ENCODE data around the gene DSE.

Gene DSE

DNA sequence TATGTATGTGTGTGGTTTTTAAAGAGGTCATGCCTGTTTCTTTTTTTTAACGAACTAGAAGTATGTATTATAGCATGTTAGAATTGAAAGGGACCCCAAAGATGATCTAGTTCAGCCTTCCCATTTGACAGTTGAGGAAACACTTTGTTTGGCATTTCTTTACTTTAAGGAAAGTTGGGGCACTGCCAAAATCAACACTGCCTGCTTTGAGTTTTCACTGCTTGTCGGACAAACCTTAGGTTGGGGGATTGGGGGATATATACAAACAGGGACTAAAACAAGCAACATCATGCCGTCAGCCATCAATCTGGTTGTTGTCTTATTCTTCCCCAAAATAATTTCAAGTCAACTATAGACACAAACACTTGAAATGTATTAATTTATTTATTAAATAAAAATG lies 76.3 kb downstream of the DSE start:
- no peak for DNase-seq (ENCODE audit: low spot score)

DNA sequence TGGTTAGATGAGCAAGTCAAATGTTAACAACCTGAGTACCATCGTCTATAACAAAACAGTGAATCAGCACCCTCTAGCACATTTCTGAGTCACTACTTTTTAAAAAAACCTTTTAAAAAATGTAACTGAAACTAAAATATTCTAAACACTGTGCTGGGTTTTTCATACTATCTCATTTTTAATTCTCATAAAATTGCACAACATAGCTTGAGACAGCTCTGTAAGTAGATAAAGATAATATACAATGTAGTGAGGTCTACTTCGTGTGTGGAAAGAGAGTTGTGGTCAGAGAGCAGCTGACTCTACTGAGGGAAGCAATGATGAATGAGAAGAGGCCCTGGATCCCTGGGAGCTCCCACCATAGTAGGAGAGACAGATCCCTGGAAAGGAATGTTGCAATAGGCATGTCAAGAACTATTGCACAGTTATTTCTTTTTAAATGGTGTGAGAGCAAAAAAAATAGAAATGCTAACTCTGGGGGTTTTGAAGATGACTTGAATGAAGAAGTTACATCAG lies 76.8 kb downstream of the DSE start:
- no peak for DNase-seq (ENCODE audit: low spot score)

DNA sequence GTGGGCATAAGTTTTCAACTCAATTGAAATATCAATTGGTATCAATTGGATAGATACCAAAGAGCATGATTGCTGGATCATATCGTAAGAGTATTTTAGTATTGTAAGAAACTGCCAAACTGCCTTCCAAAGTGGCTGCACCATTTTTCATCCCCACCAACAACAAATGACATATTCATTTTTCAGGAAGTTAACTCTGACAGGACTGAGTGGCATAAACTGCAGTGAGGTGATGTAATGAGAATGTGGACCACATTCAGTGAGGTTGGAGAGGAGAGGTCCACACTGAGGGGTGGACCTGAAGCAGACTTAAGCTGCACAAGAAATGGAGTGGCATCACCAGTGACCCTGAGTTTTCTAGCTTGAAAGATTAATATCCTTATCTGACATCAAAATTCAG lies 78.8 kb downstream of the DSE start:
- DNase-seq (ENCODE audit: low spot score), result no peak

GRCh38 chr6:116450185-116450710 lies 79.5 kb downstream of the DSE start:
- DNase-seq (ENCODE audit: low spot score), result no peak

DNA sequence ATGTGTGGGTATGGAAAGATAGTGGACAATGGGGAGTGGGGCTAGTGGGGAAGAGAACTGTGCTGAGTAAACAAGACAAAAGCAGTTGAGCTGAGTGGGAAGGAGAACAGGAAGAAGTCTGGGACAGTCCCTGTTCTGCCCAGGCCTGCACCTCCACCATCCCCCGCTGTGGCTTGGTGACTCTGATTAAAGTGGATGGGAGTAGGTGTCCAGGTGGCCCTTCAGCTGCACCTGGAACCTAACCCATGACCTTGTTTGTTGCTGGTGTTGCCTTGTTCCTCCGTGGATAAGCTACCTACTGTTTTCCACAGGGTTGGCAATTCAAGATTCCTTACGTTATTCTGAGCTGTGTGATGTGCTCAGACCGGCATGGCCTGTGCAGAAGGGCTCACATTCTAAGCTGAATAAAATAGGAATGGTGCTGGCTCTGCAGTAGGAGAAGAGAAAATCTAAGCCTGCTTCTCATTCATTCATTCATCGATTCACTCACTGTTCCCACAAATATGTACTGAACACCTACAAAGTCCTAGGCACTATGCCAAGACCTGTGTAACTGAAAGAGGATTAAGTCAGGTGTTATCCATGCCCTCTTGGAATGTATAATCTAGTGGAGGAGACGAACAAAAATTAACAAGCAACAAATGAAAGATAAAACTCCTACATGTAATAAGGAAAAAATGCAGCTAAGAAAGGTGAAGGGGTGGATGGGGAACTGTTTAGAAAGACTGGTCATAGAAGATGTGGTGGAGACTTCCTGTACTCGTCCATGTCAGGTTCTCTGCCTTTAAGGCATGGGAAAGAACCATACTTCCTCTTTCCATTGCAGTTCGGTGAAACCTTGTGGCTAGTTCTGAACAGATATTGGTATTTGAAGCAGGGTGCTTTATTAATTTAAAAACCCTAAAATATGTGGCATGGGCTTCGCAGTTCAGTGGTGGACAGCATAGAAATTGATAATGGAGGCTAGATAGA lies 80.3 kb downstream of the DSE start:
- no peak for DNase-seq (ENCODE audit: low spot score)

DNA sequence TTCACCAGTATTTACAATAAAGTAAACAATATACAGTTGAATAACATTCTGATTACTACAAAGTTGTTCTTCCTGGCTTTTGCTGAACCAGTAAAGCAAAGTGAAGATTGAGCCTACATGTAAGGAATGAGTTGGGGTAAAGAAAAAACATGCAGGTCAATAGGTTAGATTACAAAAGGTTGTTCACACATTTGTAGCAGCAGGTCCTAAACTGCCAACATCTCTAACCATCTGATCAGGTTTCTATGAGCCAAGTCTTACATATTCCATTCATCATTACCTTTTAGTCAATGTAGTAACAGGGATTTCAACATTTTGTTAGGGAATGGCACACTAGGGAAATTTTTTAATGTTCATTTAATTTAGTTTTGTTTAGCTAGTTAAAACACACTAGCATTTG lies 81.2 kb downstream of the DSE start:
- DNase-seq (ENCODE audit: low spot score), result no peak

- DNase-seq (ENCODE audit: low spot score), result no peak
Observed at GRCh38 chr6:116452531-116452930, 81.8 kb downstream of the DSE start.

DNA sequence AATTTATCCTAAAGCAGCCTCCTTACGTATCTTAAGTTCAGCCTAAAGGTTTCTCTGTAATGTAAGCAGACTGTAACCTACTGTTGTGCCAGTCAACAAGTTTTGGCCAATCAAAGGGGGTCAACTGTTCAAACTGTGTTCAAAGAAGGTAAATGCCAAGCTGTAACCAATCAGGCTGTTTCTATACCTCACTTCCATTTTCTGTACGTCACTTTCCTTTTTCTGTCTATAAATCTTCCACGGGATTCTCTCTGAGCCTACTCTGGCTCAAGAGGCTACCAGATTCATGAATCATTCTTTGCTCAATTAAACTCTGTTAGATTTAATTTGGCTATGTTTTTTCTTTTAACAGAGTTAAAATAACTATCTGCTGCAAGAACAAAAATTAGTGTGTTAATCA lies 85.4 kb downstream of the DSE start:
- DNase-seq (ENCODE audit: low spot score), result no peak

DNA sequence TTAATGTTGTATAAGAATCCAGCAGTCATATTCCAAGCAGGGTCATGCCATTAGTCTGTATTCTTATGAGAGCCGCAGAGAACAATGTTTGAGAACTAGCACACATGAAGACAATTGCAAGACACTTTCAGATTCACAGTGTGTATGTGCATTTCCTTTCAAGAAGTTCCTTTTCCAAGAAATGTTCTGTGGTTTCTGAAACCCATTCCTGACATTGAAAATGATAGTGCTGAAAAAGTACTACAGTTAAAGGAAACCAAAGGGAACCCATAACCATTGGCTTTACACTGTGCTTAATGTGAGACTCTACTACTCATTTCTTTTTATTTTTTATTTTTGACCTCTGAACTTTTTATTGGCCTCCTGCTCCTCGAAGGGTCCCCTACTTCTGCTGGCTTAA lies 86.2 kb downstream of the DSE start:
- DNase-seq (ENCODE audit: low spot score), result no peak

DNA sequence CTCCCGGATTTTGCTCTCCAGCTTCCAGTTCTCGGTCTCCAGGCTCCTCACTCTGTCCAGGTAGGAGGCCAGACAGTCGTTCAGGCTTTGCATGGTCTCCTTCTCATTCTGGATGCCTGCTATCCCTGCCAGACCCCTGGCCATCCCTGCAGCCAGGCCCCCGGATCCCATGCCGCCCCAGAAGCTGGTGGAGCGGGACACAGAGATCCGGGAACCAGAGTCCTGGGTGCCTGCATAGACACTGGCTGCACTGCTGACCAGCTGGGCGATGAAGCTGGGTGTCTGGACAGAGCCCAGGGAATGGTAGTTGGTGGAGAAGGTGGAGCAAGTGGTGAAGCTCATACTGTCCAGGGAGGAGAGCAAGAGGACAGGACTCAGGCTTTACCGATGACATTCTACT lies 87.5 kb downstream of the DSE start:
- DNase-seq (ENCODE audit: low spot score), result no peak

GRCh38 chr6:116459927-116460326 lies 89.2 kb downstream of the DSE start:
- DNase-seq (ENCODE audit: low spot score), result no peak

DNA sequence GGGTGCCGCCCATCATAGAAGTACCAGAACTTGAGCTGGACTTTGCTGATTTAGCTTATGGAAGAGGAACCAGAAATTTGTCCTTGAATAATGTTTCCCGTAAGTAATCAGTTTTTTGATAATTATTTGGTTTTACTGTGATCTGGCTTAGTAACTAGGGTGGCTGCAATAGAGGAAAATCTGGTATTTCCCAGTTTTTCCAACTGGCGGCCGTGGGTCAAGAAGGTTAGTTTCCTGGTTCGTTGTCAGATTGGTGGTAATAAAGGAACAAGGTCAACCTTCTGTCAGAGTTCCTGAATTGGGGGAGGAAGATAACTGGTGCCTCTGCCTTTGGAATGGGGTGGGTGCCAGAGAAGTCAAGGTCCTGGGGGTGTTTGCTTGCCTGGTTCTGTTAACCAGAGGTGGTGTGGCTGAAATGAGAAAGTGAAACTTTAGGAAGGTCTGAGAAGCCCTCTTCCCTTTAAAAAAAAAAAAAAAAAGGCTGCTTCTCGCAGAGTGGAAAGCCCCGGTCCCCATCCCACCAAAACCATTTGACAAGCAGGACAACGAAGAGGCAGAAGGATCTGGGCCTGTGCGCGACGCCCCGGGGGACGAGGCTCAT lies 90.7 kb downstream of the DSE start, which contains the start of gene CALHM6:
TSS of gene CALHM6 (plus strand) at position 45 of the 601 bp plus-strand sequence. CDS start at position 600, 555 bp downstream.
- no peak for DNase-seq (ENCODE audit: low spot score)

GRCh38 chr6:116461932-116462885 lies 91.5 kb downstream of the DSE start:
- DNase-seq (ENCODE audit: low spot score), result no peak

- DNase-seq (ENCODE audit: low spot score), result no peak
Observed at GRCh38 chr6:116463301-116463700, 92.6 kb downstream of the DSE start.

- no peak for DNase-seq (ENCODE audit: low spot score)
Observed at GRCh38 chr6:116465246-116465645, 94.5 kb downstream of the DSE start.

DNA sequence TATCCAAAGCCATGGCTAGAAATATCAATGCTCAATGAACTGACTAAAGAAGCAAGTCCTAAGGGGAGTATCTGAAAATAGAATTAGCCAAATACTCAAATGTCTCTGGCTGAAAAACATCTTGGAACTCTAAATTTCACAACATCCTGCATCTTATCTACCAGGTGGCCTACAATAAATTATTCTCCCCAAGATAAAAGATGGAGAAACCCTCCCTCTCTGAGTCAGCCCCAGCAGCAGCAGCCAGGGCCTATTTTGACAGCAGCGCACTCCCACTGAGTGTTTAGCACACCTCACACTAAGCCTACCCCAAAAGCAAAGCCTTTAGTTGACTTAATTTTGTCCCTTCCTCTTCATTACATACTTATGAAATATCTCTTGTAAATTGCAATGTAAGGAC lies 96.3 kb downstream of the DSE start:
- DNase-seq (ENCODE audit: low spot score), result no peak

GRCh38 chr6:116467514-116467913 lies 96.8 kb downstream of the DSE start:
- DNase-seq (ENCODE audit: low spot score), result no peak

DNA sequence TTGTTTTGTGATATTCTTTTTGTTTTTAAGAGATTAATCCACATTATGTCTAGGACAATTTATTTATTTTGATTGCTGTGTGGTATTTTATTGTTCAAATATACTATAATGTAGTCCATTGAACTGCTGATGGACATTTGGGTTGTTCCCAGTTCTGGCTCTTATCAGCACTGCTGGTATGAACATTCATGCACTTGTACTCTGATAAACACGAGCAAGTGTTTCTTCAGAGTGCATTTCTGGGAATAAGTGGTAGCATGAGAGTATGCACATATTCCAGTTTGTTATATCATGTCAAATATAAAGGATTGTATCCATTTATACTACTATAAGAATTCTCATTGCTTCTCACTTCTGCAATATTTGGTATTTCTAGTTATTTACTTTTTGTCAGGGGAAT lies 97.5 kb downstream of the DSE start:
- no peak for DNase-seq (ENCODE audit: low spot score)

DNA sequence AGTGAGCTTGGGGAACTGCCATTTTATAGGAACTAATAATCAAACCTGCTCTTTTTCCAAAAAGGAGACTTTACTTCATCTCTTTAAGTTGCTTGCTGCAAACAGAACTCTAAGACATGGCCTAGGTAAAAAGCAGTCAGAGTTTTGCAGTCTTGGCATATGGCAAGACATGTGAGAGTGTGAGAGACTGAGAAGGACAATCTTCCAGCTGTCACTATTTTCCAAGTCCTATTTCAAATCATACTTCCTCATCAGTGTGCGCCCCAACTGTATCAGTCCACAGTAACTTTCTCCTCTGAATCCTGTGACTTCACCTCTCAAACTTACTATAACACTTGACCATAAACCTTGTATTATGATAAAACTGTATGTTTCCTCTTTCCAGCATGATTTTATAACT lies 100.8 kb downstream of the DSE start:
- DNase-seq (ENCODE audit: low spot score), result no peak

DNA sequence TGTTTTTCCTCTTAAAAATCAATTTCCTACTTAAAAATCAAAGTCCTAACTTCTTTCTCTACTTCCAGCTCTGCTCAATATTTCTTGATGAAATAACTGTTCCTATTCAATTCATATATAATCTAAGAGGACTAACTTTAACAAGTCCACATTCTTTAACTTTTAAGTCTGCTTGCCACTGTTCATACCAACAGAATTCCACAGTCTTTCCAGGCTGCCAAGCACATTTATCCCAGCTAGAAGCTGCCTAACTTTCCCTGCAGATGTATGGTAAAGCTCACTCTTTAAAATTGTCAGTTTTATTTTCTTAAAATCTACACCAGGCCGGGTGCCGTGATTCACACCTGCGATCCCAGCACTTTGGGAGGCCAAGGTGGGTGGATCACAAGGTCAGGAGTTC lies 102.0 kb downstream of the DSE start:
- DNase-seq (ENCODE audit: low spot score), result no peak

- DNase-seq (ENCODE audit: low spot score), result no peak
Observed at GRCh38 chr6:116475141-116475540, 104.4 kb downstream of the DSE start.

Measured in LoVo (cell line).